ENCODE measurements around the gene PDE7B. TPM values are rescaled to one million over a fixed set of nuclear protein-coding genes. Genes with fewer than 3 reads are reported as not detected.

PDE7B gene
- total and polyA plus RNA-seq, 10 donors: 0.54 to 4.6 (median 1.5) TPM

DNA sequence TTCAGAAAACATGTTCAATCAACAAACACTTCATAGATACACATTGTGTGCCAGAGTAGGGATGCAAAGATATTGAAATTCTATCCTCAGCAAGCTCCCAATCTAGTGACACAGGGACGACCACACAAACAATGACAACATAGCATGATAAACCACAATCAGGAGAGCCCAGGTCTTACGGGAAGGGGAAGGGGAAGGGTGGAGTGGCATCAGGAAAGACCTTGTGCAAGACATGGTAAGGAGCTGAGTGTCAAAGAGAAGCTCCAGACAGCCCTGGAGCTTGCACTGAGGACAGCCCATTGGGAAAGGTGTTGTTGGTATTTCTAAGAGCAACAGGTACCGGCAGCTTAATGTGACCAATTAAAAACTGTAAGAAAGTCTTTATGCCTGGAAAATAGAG is 103.6 kb downstream of the PDE7B start:
- no peaks in the 10 kb centered on the region for H3K27me3 ChIP-seq (replicated peaks in 1 of 7)
- intact Hi-C loops (cut with DNase I; ENCODE audit: low total_unique reads): no loop called here
- no peaks in the 10 kb centered on the region for H3K36me3 ChIP-seq
- H3K9me3 ChIP-seq: no peaks in the 10 kb centered on the region
- DNase-seq: no peak
- TF ChIP-seq POLR2A (IDR thresholded peaks at IDR 0.05): no peak
- no peak for TF ChIP-seq POLR2AphosphoS5 (IDR thresholded peaks at IDR 0.05)
- TF ChIP-seq, protein P1, sequence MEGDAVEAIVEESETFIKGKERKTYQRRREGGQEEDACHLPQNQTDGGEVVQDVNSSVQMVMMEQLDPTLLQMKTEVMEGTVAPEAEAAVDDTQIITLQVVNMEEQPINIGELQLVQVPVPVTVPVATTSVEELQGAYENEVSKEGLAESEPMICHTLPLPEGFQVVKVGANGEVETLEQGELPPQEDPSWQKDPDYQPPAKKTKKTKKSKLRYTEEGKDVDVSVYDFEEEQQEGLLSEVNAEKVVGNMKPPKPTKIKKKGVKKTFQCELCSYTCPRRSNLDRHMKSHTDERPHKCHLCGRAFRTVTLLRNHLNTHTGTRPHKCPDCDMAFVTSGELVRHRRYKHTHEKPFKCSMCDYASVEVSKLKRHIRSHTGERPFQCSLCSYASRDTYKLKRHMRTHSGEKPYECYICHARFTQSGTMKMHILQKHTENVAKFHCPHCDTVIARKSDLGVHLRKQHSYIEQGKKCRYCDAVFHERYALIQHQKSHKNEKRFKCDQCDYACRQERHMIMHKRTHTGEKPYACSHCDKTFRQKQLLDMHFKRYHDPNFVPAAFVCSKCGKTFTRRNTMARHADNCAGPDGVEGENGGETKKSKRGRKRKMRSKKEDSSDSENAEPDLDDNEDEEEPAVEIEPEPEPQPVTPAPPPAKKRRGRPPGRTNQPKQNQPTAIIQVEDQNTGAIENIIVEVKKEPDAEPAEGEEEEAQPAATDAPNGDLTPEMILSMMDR (IDR thresholded peaks at IDR 0.05 in 8 of 11, conservative IDR thresholded peaks at IDR 0.05 in 3 of 11): no peak
- no peak overlapping the region for H3K27ac ChIP-seq
- H3K4me1 ChIP-seq: peaks cover 0 to 15% (median 0%) of the 10 kb centered on the region in 6 donors
- H3K4me3 ChIP-seq: no peak overlapping the region
- WGBS, 5 donors: 33 to 59% (median 53%) methylated on average over 3 of the region's 3 CpGs

GRCh38 chr6:135962731-135963130 is 111.2 kb downstream of the PDE7B start:
- 70 to 93% (median 80%) methylated on average over 2 of the region's 2 CpGs for WGBS, 5 donors
- intact Hi-C loops (cut with DNase I; ENCODE audit: low total_unique reads): no loop called here

GRCh38 chr6:135970750-135971149 is 119.2 kb downstream of the PDE7B start:
- no peaks in the 10 kb centered on the region for H3K27me3 ChIP-seq (replicated peaks in 1 of 7)

More at GRCh38 chr6:135962731-135963130, 111.2 kb downstream of the PDE7B start:
- H3K9me3 ChIP-seq: peaks cover 0 to 13% (median 8%) of the 10 kb centered on the region in 8 donors
- no peaks in the 10 kb centered on the region for H3K4me1 ChIP-seq
- TF ChIP-seq POLR2A (IDR thresholded peaks at IDR 0.05) (no peak), POLR2AphosphoS5 (IDR thresholded peaks at IDR 0.05) (no peak)
- TF ChIP-seq, protein P1 (IDR thresholded peaks at IDR 0.05 in 8 of 11, conservative IDR thresholded peaks at IDR 0.05 in 3 of 11): no peak
- H3K27ac ChIP-seq: no peak overlapping the region
- DNase-seq: no peak
- no peaks in the 10 kb centered on the region for H3K36me3 ChIP-seq
- H3K4me3 ChIP-seq: no peak overlapping the region
- H3K27me3 ChIP-seq (replicated peaks in 1 of 7): no peaks in the 10 kb centered on the region

DNA sequence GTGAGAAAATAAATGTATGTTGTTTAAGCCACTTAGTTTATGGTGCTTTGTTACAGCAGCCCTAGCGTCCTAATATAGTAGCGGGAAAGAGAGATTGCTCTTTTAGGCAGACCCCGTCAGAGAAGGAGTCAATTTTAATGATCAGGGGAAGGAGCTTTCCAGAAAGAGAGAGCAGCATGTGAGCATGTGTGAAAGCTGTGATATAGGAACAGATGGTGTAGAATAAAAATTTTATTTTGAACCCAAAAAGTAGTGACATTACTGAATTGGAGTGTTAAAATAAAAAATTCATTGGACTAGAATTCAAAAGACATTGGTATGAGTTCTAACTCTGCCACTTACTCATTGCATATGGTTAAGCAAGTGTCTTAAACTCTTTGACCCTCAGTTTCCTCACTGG is 119.8 kb downstream of the PDE7B start:
- 91 to 97% (median 96%) methylated on average over 3 of the region's 3 CpGs for WGBS, 5 donors
- Histone ChIP-seq H3K36me3 (no peaks in the 10 kb centered on the region), H3K4me1 (no peaks in the 10 kb centered on the region), H3K9me3 (no peaks in the 10 kb centered on the region), H3K27me3 (replicated peaks in 1 of 7) (no peaks in the 10 kb centered on the region), H3K4me3 (no peak overlapping the region), H3K27ac (no peak overlapping the region)
- no peak for DNase-seq
- TF ChIP-seq POLR2A (IDR thresholded peaks at IDR 0.05): no peak
- TF ChIP-seq POLR2AphosphoS5 (IDR thresholded peaks at IDR 0.05): no peak
- TF ChIP-seq, protein P1 (IDR thresholded peaks at IDR 0.05 in 8 of 11, conservative IDR thresholded peaks at IDR 0.05 in 3 of 11): no peak
- intact Hi-C loops (cut with DNase I; ENCODE audit: low total_unique reads): no loop called here

More at GRCh38 chr6:135970750-135971149, 119.2 kb downstream of the PDE7B start:
- DNase-seq: no peak
- H3K36me3 ChIP-seq: no peaks in the 10 kb centered on the region
- TF ChIP-seq POLR2A (IDR thresholded peaks at IDR 0.05) (no peak), POLR2AphosphoS5 (IDR thresholded peaks at IDR 0.05) (no peak)
- TF ChIP-seq, protein P1 (IDR thresholded peaks at IDR 0.05 in 8 of 11, conservative IDR thresholded peaks at IDR 0.05 in 3 of 11): no peak
- H3K4me1 ChIP-seq: no peaks in the 10 kb centered on the region
- intact Hi-C loops (cut with DNase I; ENCODE audit: low total_unique reads): no loop called here
- WGBS, 5 donors: 91 to 94% (median 94%) methylated on average over 7 of the region's 7 CpGs
- no peak overlapping the region for H3K4me3 ChIP-seq
- H3K9me3 ChIP-seq: peaks cover 0 to 2% (median 0%) of the 10 kb centered on the region in 8 donors
- H3K27ac ChIP-seq: no peak overlapping the region
